Kidney epithelial cell (primary cell): Measurements from ENCODE around the gene SLC17A2. TPM values are rescaled to one million over a fixed set of nuclear protein-coding genes. Genes with fewer than 3 reads are reported as not detected.

Experiments
- DNase-seq: peaks from one replicate; pipeline ENCODE4 v3.0.0-alpha.2; 2010; ENCODE audit warnings: low read depth
- H3K27me3 ChIP-seq: 2 replicates; pipeline ENCODE4 v1.6.0; 2011; ENCODE audit warnings: low read length; ENCODE audit not compliant: control insufficient read depth, insufficient read depth
- H3K36me3 ChIP-seq: 2 replicates; pipeline ENCODE4 v1.5.1; 2011; ENCODE audit warnings: low read length; ENCODE audit not compliant: control insufficient read depth, insufficient read depth
- H3K4me3 ChIP-seq: 2 replicates; pipeline ENCODE4 v1.5.1; 2011; ENCODE audit warnings: low read depth, mild to moderate bottlenecking, control low read depth, low read length
- CTCF ChIP-seq: IDR thresholded peaks from 2 replicates; pipeline ENCODE4 v1.5.1; 2011; ENCODE audit warnings: mild to moderate bottlenecking, moderate library complexity, low read length, control low read depth, inconsistent platforms; ENCODE audit not compliant: insufficient read depth, poor library complexity, severe bottlenecking
- total RNA-seq: library from RNA; depleted of rRNA; stranded (reverse); fragments of >200 nt; gene quantifications from 2 replicates; pipeline ENCODE4 v1.2.3, GENCODE V29; 2015

The SLC17A2 gene
- total RNA-seq, 1 donor from 2014 or later, result not detected

- TF ChIP-seq CTCF, result no peak
- DNase-seq, result peak; percentile 86
- Histone ChIP-seq H3K4me3 (no peak overlapping the region), H3K27me3 (no peaks in the 10 kb centered on the region), H3K36me3 (peaks cover 2% of the 10 kb centered on the region)
These were observed 40.8 kb upstream of the SLC17A2 start for GRCh38 chr6:25971187-25971821.

GRCh38 chr6:25968769-25969168, 38.3 kb upstream of the SLC17A2 start:
- TF ChIP-seq CTCF, result no peak
- Histone ChIP-seq H3K4me3 (no peak overlapping the region), H3K36me3 (peaks cover 2% of the 10 kb centered on the region), H3K27me3 (no peaks in the 10 kb centered on the region)
- DNase-seq, result no peak

DNA sequence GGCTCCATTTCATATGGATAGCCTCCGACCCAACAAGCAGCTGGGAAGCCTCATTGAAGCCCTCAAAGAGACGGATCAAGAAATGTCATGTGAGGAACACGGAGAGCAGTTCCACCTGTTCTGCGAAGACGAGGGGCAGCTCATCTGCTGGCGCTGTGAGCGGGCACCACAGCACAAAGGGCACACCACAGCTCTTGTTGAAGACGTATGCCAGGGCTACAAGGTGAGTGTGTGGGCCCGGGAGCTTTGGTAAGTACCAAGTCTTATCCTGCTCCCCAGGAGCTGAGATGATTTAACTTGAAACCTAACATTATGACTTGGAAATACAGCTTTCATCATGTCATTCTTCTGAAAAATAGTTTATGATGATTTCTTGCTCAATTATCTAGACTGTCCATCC, 36.2 kb upstream of the SLC17A2 start:
- TF ChIP-seq CTCF, result no peak
- peaks cover 2% of the 10 kb centered on the region for H3K36me3 ChIP-seq
- no peaks in the 10 kb centered on the region for H3K27me3 ChIP-seq
- no peak for DNase-seq
- no peak overlapping the region for H3K4me3 ChIP-seq

GRCh38 chr6:25965058-25965457, 34.6 kb upstream of the SLC17A2 start:
- no peak for TF ChIP-seq CTCF
- no peak for DNase-seq
- H3K4me3 ChIP-seq, result no peak overlapping the region
- H3K36me3 ChIP-seq, result peaks cover 2% of the 10 kb centered on the region
- H3K27me3 ChIP-seq, result no peaks in the 10 kb centered on the region

DNA sequence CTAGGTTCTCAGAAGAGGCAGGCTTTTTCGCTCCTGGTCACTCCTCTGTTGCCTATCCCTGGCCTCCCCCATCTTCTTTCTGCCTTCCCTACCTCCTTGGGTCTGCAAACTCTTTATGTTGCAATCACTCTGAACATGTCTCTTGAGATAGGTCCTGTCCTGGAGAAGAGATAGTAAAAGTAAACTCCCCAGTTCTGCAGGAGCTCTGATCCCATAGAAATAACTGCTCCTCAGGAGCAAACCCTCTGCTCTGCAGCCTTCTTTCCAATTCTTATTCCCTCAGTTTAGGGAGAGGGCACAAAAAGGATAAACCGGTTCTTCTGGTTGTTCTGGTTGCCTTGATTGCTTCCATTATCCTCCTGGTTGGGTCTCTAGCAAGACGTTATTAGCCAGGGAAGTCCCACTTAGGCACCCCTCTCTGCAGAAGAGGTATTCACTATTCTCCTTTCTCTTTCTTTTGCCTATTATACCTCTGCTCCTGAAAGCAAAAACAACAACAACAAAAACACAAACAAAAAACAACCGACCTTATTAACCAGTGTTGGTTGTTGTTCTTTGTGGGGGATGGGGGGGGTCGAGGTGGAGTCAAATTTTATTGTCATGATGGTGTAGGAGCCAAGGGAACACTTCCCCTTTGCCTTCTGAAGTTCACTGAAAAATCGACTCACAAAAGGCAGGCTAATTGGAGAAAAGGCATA, 33.1 kb upstream of the SLC17A2 start:
- TF ChIP-seq CTCF, result no peak
- H3K4me3 ChIP-seq, result peak overlapping the region; percentile 68
- DNase-seq, result no peak
- H3K27me3 ChIP-seq, result no peaks in the 10 kb centered on the region
- H3K36me3 ChIP-seq, result peaks cover 2% of the 10 kb centered on the region
